GM12878 (cell line): ENCODE data around the gene TCF4. TPM values are rescaled to one million over a fixed set of nuclear protein-coding genes. Genes with fewer than 3 reads are reported as not detected.

Experiments
- ATAC-seq: fragments of 200-7000 bp; cut with Tn5 transposase; 3 replicates; pipeline ENCODE4 v1.9.1; 2020; ENCODE audit warnings: mild to moderate bottlenecking, moderate library complexity
- BruUV-seq: library from RNA; stranded (reverse); fragments of 400-500 nt; replicated peaks from 2 replicates; lab custom pipeline; 2021; lab: Mats Ljungman, UMichigan
- CTCF ChIA-PET: fragments of 300-600 bp; sonication (Branson Sonifier 250); formaldehyde crosslinking; extraction: SDS; loops from one replicate; lab custom pipeline; 2021; ENCODE audit warnings: inconsistent platforms; lab: Yijun Ruan, JAX
- POLR2A ChIA-PET: fragments of 350-600 bp; formaldehyde crosslinking; extraction: SDS; loops from one replicate; lab custom pipeline; 2021; ENCODE audit warnings: inconsistent platforms; lab: Charles Lee
- RAD21 ChIA-PET: fragments of 300-600 bp; sonication (Branson Sonifier 250); formaldehyde crosslinking; loops from one replicate; lab custom pipeline; 2023; ENCODE audit warnings: antibody characterized with exemption; ENCODE audit not compliant: unreplicated experiment; lab: Charles Lee
- SMC1A ChIA-PET: fragments of 300-600 bp; sonication (Branson Sonifier 250); formaldehyde crosslinking; loops from one replicate; lab custom pipeline; 2023; ENCODE audit not compliant: unreplicated experiment, uncharacterized antibody; lab: Charles Lee
- DNase-seq: peaks from one replicate; pipeline ENCODE4 v3.0.0-alpha.2; 2011; ENCODE audit warnings: low read depth, low spot score
- FAIRE-seq: peaks from 3 replicates; lab custom pipeline; 2011; peaks lifted over from hg19 to GRCh38; lab: Jason Lieb, UNC
- H2AFZ ChIP-seq: 2 replicates; pipeline ENCODE4 v1.6.0; 2011; ENCODE audit warnings: low read depth, low read length, control low read depth; ENCODE audit not compliant: control insufficient read depth
- H3K27ac ChIP-seq: 2 replicates; pipeline ENCODE4 v1.5.1; 2011; ENCODE audit warnings: control low read depth; ENCODE audit not compliant: control insufficient read depth, insufficient read depth
- H3K27me3 ChIP-seq, 2 experiments: replicated peaks in 1 of 2; 2 replicates each; pipeline versions ENCODE4 v1.6.0 to v1.6.1; 2011; ENCODE audit warnings: low read length in 1 of 2; ENCODE audit not compliant: control insufficient read depth in 2 of 2, insufficient read depth in 2 of 2
- H3K36me3 ChIP-seq, 2 experiments: 2 replicates each; pipeline ENCODE4 v1.5.1; 2011; ENCODE audit warnings: low read length in 1 of 2; ENCODE audit not compliant: control insufficient read depth in 2 of 2, insufficient read depth in 2 of 2
- H3K4me1 ChIP-seq: 2 replicates; pipeline ENCODE4 v1.6.1; 2011; ENCODE audit warnings: mild to moderate bottlenecking, low read length, moderate library complexity, mixed read lengths; ENCODE audit not compliant: control insufficient read depth, insufficient read depth
- H3K4me2 ChIP-seq: 2 replicates; pipeline ENCODE4 v1.6.0; 2011; ENCODE audit warnings: control low read depth; ENCODE audit not compliant: control insufficient read depth, insufficient read depth
- H3K4me3 ChIP-seq: fragments of 200-600 bp; sonication (generic); 2 replicates; pipeline ENCODE4 v1.5.1; 2016
- H3K79me2 ChIP-seq: 2 replicates; pipeline ENCODE4 v1.6.0; 2011; ENCODE audit warnings: low read length; ENCODE audit not compliant: control insufficient read depth, insufficient read depth
- H3K9ac ChIP-seq: 2 replicates; pipeline ENCODE4 v1.8.0; 2011; ENCODE audit warnings: low read length, control low read depth, mixed read lengths; ENCODE audit not compliant: control insufficient read depth, insufficient read depth
- H3K9me3 ChIP-seq: replicated peaks from 3 replicates; pipeline ENCODE4 v1.5.1; 2011; ENCODE audit warnings: mild to moderate bottlenecking, low read length; ENCODE audit not compliant: control insufficient read depth, insufficient read depth
- H4K20me1 ChIP-seq: 2 replicates; pipeline ENCODE4 v1.6.0; 2011; ENCODE audit not compliant: control insufficient read depth, insufficient read depth
- CBX5 ChIP-seq: sonication (generic); IDR thresholded peaks from 2 replicates; pipeline ENCODE4 v1.6.1; 2016; ENCODE audit warnings: low read depth, moderate library complexity, mild to moderate bottlenecking, inconsistent platforms
- GATAD2B ChIP-seq: fragments of 450-650 bp; conservative IDR thresholded peaks from 2 replicates; pipeline ENCODE4 v1.6.1; 2017; ENCODE audit warnings: low read depth, mild to moderate bottlenecking, moderate library complexity
- WGBS: methylation state at CpG from one replicate; pipeline ENCODE4 v1.1.6; 2016; ENCODE audit warnings: low lambda C conversion rate; ENCODE audit not compliant: insufficient replicate concordance, insufficient coverage; ENCODE audit errors: missing lambda C conversion rate; 5-methylcytosine and 5-hydroxymethylcytosine counted together
- in situ Hi-C: fragments of 300-500 bp; cut with MboI; formaldehyde crosslinking; loops from 9 replicates; pipeline ENCODE4 v1.14.3; 2018; ENCODE audit warnings: mixed read lengths
- intact Hi-C: fragments of 100-400 bp; cut with micrococcal nuclease; formaldehyde crosslinking; loops from one replicate; pipeline ENCODE4 v1.14.2; 2022; ENCODE audit not compliant: unreplicated experiment
- polyA plus RNA-seq, 11 experiments: library from polyadenylated mRNA; depleted of rRNA in 4 of 11; unstranded in 6 of 11; stranded (reverse) in 5 of 11; fragments of >200 nt; fragmentation: Nextera tagmentation in 4 of 11; fragmentation: Illumina TruSeq in 1 of 11; extraction: Ambion mirVana in 4 of 11; extraction: Trizol in 1 of 11; gene quantifications; 1 replicate in 1 of 11; 2 replicates in 10 of 11; pipeline versions ENCODE4 v1.2.1 to v1.2.3, GENCODE V29; 2011 to 2016; ENCODE audit warnings: inconsistent platforms in 2 of 11, missing spikeins in 2 of 11, low read depth in 1 of 11
- total RNA-seq, 4 experiments: library from RNA; depleted of rRNA in 3 of 4; stranded (reverse); fragments of >200 nt in 3 of 4; fragmentation: Illumina TruSeq in 1 of 4; extraction: Trizol in 1 of 4; gene quantifications; 2 replicates each; pipeline versions ENCODE4 v1.2.1 to v1.2.3, GENCODE V29; 2013 to 2021
- TF ChIP-seq, protein P1 (sequence below): IDR thresholded peaks from 2 replicates; pipeline ENCODE4 v1.6.1; 2012; ENCODE audit warnings: low read depth, low read length, improper control_type of control experiment
- TF ChIP-seq, protein P2 (sequence below): IDR thresholded peaks from 2 replicates; pipeline ENCODE4 v1.6.1; 2011; ENCODE audit warnings: low read depth, low read length, improper control_type of control experiment, borderline replicate concordance

The TCF4 gene
- total and polyA plus RNA-seq, 10 of the 15 experiments (the other 5 are each of a cell fraction or from before 2014, with no cell fraction given): 15.2 to 94.0 (median 31.5) TPM

DNA sequence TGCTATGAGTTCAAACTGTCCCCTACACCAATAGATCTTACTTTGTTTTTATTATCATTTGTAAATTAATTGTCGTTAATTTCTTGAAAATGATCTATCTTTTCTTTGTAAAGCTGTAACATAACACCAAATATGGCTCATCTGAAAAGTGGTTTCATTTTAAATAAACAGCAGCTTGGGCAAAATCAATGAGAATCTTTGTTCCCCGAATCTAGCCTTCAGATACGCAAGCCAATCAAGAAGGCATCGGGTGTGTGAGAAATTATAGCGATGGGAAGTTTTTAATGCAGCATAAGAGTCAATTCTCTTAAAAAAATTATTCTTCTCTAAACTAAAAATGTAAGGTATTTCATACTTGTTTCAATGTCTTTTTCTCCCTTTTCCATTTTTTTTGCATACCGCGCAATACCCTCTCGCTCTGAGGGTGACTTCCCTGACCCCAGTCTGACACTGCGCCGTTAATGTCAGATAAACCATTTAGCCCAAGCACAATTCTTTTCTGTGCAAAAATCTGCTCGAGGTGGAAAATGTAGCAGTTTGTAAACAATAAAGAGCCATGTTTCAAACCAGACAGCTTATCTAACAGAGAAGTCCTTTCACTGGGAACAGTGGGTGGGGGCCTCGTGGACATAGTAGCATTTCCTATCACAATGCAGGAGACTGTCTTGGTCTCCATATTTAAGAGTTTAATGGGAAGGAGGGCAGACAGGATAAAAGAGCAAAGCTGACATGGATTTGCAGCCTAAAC lies 129.4 kb downstream of the TCF4 start:
- Histone ChIP-seq H3K27ac (no peak overlapping the region), H3K4me1 (no peaks in the 10 kb centered on the region), H3K9ac (no peak overlapping the region), H3K9me3 (no peaks in the 10 kb centered on the region), H2AFZ (no peak overlapping the region), H3K36me3 (no peaks in the 10 kb centered on the region), H3K27me3 (no peaks in the 10 kb centered on the region; a peak in 1 of 4 replicates), H3K79me2 (no peaks in the 10 kb centered on the region), H4K20me1 (no peaks in the 10 kb centered on the region), H3K4me2 (no peak overlapping the region), H3K4me3 (no peak overlapping the region)
- in situ Hi-C loops: no loop called here
- no TSS peak for BruUV-seq
- ChIA-PET SMC1A (interaction anchor here (1.5 kb wide), 1 partner anchor 20 kb away, joined by 4 read pairs; no protein-coding TSS in a partner anchor), CTCF (no interaction called here), POLR2A (interaction anchor here (0.6 kb wide), 1 partner anchor 137 kb away, joined by 4 read pairs; no protein-coding TSS in a partner anchor), RAD21 (no interaction called here)
- FAIRE-seq (no peak), ATAC-seq (no peak), DNase-seq (no peak)
- intact Hi-C loops: no loop called here
- 45% methylated on average over 12 of the region's 12 CpGs for WGBS
- TF ChIP-seq GATAD2B: no peak
- TF ChIP-seq, protein P1, sequence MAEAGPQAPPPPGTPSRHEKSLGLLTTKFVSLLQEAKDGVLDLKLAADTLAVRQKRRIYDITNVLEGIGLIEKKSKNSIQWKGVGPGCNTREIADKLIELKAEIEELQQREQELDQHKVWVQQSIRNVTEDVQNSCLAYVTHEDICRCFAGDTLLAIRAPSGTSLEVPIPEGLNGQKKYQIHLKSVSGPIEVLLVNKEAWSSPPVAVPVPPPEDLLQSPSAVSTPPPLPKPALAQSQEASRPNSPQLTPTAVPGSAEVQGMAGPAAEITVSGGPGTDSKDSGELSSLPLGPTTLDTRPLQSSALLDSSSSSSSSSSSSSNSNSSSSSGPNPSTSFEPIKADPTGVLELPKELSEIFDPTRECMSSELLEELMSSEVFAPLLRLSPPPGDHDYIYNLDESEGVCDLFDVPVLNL: no peak
- TF ChIP-seq, protein P2, sequence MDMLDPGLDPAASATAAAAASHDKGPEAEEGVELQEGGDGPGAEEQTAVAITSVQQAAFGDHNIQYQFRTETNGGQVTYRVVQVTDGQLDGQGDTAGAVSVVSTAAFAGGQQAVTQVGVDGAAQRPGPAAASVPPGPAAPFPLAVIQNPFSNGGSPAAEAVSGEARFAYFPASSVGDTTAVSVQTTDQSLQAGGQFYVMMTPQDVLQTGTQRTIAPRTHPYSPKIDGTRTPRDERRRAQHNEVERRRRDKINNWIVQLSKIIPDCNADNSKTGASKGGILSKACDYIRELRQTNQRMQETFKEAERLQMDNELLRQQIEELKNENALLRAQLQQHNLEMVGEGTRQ: no peak
- TF ChIP-seq CBX5: no peak
